H4 (cell line): ENCODE results near the gene GPATCH2. TPM values are rescaled to one million over a fixed set of nuclear protein-coding genes. Genes with fewer than 3 reads are reported as not detected.
A peak's percentile ranks its signal among the peaks of the same experiment; 100 is the strongest.
"Not testable (repeated sequence)": the region's sequence is repeated elsewhere in the genome, so short reads cannot be mapped to it uniquely, and the experiment has no call there.

ENCODE experiments used
- DNase-seq: peaks from one replicate; pipeline ENCODE4 v3.0.0-alpha.2; 2015; ENCODE audit warnings: low spot score
- total RNA-seq: library from RNA; depleted of rRNA; stranded (reverse); fragments of >200 nt; shearing (Covaris generic); gene quantifications from 2 replicates; pipeline ENCODE4 v1.2.3, GENCODE V29; 2014

Gene GPATCH2
- total RNA-seq, 1 experiment from 2014 or later, result 9.9 TPM

DNA sequence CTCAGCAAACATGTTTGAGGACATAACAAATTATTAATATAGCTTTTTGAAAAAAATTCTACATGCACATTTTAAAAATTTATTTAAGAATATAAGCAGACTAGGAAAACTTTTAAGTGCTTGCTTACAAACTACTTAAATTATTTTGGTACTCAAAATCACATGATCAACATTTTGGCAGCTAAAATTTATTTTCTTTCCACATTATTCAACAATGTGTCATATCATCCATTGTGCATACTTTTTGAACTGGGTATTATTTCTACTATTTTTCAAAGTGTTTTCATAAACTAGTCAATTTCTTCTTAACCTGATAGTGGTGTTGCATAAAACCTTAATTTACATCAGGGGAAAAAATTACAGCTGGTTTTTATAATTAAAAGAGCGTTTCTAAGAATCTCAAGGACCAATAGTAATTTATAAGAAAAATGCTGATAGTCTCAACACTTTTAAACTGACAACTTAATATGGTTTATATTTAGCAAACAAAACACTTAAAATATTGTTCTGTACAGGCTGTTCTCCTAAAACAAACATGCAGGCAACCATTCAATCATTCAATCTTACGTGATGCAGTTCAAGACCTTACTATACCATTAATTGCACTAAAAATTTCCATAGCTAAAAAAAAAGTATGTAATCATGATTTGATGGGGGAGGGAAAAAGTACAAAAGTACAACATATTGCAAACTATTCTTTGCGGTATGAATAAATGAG is 105.0 kb downstream of the GPATCH2 start:
- DNase-seq, result no peak

- no peak for DNase-seq
These were observed 105.9 kb downstream of the GPATCH2 start for GRCh38 chr1:217524787-217525520.

GRCh38 chr1:217523921-217524320 is 107.0 kb downstream of the GPATCH2 start:
- not testable (repeated sequence) for DNase-seq

DNA sequence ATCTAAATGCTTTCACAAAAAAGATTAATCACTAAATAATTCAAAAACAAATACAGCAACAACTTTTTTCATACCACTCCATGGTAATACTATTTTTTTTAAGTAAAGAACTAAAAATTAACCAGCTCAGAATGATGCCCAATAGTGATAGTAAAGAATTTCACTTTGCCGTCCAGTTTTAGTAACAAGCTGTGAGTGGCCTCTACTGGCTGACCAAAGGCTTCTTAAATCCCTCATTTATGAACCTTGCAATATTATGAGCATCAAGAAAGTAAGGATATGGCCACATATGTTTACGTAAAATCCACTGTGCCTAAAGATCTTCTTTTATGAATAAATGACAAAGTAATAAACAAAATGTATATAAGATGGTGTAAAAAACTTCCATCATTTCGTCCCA is 108.6 kb downstream of the GPATCH2 start:
- no peak for DNase-seq

- no peak for DNase-seq
These were observed 109.6 kb downstream of the GPATCH2 start for GRCh38 chr1:217521317-217521716.

- DNase-seq, result no peak
These were observed 124.0 kb downstream of the GPATCH2 start for GRCh38 chr1:217506878-217507277.

DNA sequence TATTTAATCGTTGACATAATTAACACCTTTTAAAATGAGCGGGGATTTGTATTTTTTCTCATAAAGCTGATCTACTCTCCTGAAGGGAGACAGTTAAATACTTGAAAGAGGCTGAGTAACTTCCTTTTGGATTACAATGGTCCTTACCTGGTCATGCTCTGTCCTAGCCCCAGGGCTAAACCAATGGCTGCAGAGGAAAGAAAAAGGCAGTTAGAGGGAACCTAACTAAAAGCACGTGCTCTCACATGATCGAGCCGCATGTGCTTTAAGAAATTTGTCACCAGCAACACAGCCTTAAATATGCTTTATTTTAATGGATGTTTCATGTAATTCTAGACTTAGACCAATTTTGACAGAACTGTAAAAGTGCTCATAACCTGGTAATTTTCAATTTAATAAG is 132.7 kb downstream of the GPATCH2 start:
- no peak for DNase-seq

- DNase-seq, result no peak
These were observed 135.6 kb downstream of the GPATCH2 start for GRCh38 chr1:217495249-217495648.

- DNase-seq, result no peak
These were observed 136.1 kb downstream of the GPATCH2 start for GRCh38 chr1:217494767-217495166.

- DNase-seq, result no peak
These were observed 137.6 kb downstream of the GPATCH2 start for GRCh38 chr1:217493290-217493689.

GRCh38 chr1:217484871-217485270 is 146.0 kb downstream of the GPATCH2 start:
- no peak for DNase-seq

DNA sequence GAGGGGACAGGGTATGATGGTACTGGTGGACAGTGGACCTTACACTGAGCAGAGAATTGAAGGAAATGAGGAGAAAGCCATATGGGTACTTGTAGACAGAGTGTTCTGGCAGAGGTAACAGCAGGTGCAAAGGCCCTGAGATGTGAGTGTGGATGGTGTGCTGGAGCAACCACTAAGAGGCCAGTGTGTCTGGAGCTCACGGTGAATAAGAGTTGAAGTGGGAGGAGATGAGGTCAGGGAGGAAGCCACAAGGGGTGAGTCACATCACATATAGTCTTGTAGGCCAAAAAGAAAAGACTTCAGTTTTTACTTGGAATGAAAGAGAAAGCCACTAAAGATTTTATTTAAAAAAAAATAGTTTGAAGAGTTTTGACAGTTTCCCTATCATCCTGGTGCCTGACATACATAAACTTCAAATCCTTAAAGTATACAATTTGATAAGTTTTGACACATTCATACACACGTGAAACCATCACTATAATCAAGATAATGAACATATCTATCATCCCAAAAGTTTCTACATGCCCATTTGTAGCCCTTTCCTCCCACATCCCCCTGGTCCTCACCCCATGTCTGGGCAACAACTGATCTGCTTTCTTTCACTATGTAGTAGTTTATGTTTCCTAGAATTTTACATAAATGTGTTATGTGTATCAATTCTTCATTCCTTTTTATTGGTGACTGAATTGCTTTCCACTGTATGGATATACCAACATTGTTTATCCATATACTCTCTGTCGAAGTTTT is 148.4 kb downstream of the GPATCH2 start:
- peak; percentile 66 for DNase-seq

- no peak for DNase-seq
These were observed 152.4 kb downstream of the GPATCH2 start for GRCh38 chr1:217478450-217478849.

GRCh38 chr1:217472915-217473314 is 158.0 kb downstream of the GPATCH2 start:
- no peak for DNase-seq

DNA sequence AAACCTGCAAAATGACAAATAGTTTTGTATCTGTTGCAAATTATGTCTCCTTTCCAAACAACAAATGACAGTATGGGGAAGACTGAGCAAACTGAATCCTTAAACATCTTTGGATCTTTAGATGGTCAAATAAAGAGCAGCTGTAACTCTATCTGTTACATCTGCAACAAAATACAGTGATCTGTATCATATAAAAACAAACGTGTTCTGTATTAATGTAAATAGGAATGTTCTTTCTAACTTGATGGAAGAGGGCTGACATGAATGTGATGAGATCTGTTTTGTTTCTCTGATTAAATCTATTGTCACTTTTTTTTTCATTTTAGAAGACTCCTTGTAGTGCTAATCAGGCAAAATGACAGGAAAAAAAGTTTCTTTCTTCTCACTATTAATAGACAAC is 159.5 kb downstream of the GPATCH2 start:
- no peak for DNase-seq

GRCh38 chr1:217469983-217470382 is 160.9 kb downstream of the GPATCH2 start:
- no peak for DNase-seq

GRCh38 chr1:217465102-217465501 is 165.8 kb downstream of the GPATCH2 start:
- no peak for DNase-seq

DNA sequence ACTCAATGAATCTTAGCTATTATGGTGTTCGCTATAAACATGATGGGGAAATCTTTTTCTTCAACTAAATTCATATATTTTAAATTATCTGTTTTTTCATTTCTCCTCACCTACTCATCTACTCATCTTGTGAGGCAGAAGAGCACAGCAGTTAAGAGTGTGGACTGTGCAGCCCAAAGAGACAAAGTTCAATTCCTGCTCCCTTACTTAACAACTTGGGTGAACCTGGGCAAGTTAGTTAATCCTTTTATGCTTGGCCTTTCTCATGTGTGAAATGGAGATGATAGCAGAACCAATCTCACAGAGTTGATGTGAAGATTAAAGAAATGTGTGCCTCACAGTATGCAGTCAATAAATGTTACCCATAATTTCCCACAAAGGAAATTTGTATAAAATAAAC is 168.2 kb downstream of the GPATCH2 start:
- no peak for DNase-seq

- no peak for DNase-seq
These were observed 168.7 kb downstream of the GPATCH2 start for GRCh38 chr1:217462159-217462558.

GRCh38 chr1:217457016-217457415 is 173.9 kb downstream of the GPATCH2 start:
- DNase-seq, result no peak

GRCh38 chr1:217456261-217456660 is 174.6 kb downstream of the GPATCH2 start:
- no peak for DNase-seq

DNA sequence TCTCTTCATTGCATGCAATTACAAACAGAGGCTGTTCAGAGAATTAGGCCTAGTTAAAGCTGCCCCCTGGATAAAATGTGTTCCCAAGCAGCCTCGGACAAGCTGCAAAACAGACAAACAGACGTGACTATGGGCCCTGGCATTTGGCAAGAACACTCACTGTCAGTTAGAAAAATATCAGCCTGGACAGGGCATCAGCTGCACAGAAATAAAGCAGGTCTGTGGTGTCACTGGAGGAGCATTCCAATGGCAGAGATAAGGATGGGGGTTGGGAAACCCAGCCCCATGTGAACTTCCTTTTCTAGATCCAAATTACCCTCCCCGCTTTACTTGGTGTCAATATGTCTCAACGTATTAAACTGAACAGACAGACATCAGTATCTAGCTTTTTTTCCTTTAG is 177.1 kb downstream of the GPATCH2 start:
- no peak for DNase-seq

DNA sequence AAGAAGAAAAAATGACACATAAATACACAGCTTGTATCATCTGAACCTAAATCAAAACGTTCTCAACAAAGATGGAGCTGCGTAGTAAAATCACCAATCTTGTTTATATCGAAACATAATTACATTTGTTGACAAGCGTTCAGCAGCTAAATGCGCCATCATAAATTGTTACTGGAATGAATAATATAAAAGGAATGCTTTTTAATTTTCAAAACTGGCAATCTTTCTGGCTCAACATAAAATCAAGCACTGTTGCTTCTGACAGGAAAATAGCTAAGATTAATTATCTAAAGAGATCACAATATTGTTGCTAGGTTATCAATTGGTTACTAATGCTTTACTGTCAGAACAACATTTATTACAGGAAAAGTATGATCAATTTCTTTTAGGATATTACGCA is 181.5 kb downstream of the GPATCH2 start:
- DNase-seq, result no peak
